Astrocyte (in vitro differentiated cells and primary cell): Measurements from ENCODE around the gene PRKD2.

ENCODE experiments used
- EZH2 ChIP-seq: IDR thresholded peaks from 2 replicates; pipeline ENCODE4 v1.6.1; 2012; ENCODE audit warnings: mild to moderate bottlenecking, low read length, inconsistent platforms; ENCODE audit not compliant: insufficient read depth
- TF ChIP-seq, protein P1 (sequence below): IDR thresholded peaks from 2 replicates; pipeline ENCODE4 v1.5.1; 2011; ENCODE audit warnings: low read depth, mild to moderate bottlenecking, inconsistent platforms, low read length, moderate library complexity; ENCODE audit not compliant: insufficient read depth

DNA sequence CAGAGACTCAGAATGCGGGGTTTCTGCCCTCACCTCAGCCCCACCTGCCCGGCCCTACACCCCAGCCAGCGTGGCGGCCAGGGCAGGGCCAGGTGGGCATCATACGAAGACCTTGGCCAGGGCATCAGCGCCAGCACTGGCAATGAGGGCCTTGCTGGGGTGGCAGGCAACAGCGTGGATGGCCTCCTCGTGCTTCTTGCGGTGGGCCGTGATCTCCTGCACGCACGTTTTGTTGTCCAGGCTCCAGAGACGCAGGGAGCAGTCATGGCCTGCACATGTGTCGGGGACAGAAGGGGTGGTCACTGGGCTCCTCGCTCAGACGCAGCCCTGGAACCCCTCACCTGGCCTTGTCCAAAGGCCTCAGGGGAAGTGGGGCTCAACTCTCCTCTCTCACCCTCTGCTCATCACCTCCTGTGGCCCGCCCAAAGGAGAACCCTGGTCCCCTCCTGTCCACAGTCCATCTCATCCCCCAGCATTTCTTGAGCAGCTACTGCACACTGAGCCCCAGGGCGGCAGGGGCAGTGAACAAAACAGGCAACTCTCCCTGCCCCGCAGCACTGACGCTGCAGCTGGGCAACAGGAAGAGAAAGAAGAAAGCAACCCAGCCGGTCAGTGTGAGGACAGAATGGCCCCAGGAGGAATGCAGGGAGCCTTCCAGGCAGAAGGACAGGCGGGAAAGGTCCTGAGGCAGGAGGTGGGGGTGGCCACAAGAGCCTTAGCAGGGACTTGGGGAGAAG is 3.8 kb upstream of the PRKD2 start:
- TF ChIP-seq, protein P1, sequence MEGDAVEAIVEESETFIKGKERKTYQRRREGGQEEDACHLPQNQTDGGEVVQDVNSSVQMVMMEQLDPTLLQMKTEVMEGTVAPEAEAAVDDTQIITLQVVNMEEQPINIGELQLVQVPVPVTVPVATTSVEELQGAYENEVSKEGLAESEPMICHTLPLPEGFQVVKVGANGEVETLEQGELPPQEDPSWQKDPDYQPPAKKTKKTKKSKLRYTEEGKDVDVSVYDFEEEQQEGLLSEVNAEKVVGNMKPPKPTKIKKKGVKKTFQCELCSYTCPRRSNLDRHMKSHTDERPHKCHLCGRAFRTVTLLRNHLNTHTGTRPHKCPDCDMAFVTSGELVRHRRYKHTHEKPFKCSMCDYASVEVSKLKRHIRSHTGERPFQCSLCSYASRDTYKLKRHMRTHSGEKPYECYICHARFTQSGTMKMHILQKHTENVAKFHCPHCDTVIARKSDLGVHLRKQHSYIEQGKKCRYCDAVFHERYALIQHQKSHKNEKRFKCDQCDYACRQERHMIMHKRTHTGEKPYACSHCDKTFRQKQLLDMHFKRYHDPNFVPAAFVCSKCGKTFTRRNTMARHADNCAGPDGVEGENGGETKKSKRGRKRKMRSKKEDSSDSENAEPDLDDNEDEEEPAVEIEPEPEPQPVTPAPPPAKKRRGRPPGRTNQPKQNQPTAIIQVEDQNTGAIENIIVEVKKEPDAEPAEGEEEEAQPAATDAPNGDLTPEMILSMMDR: no peak
- TF ChIP-seq EZH2: no peak
